LNCaP clone FGC (cell line): ENCODE results near the gene RNF141.

Source experiments
- DNase-seq: peaks from one replicate; pipeline ENCODE4 v3.0.0-alpha.2; 2011; ENCODE audit warnings: low read depth
- H3K4me3 ChIP-seq: 2 replicates; pipeline ENCODE4 v1.5.1; 2011; ENCODE audit warnings: mild to moderate bottlenecking, low read depth, low read length, control low read depth
- CTCF ChIP-seq: IDR thresholded peaks from 2 replicates; pipeline ENCODE4 v1.5.1; 2012; ENCODE audit warnings: mild to moderate bottlenecking; ENCODE audit not compliant: control insufficient read depth, insufficient read depth; ENCODE audit errors: extremely low read depth

The RNF141 gene

GRCh38 chr11:10572533-10572932, 31.5 kb upstream of the RNF141 start:
- DNase-seq = no peak
- TF ChIP-seq CTCF = no peak
- no peak overlapping the region for H3K4me3 ChIP-seq

GRCh38 chr11:10568486-10568941, 27.5 kb upstream of the RNF141 start, which contains the start of gene LYVE1:
Gene LYVE1, minus strand, starts transcription at chr11:10568665. Its CDS starts 133 bp downstream, at chr11:10568532.
- no peak within 1 kb of the TSS for H3K4me3 ChIP-seq
- no peak for DNase-seq
- no peak for TF ChIP-seq CTCF

- DNase-seq = no peak
- TF ChIP-seq CTCF = no peak
- no peak overlapping the region for H3K4me3 ChIP-seq
Observed at GRCh38 chr11:10567446-10567845, 26.5 kb upstream of the RNF141 start.

- DNase-seq = no peak
- no peak overlapping the region for H3K4me3 ChIP-seq
- no peak for TF ChIP-seq CTCF
Observed at GRCh38 chr11:10566257-10566957, 25.4 kb upstream of the RNF141 start.

- no peak for TF ChIP-seq CTCF
- no peak for DNase-seq
Observed at GRCh38 chr11:10565493-10565892, 24.5 kb upstream of the RNF141 start.

GRCh38 chr11:10564696-10565318, 23.8 kb upstream of the RNF141 start:
- DNase-seq = no peak
- no peak overlapping the region for H3K4me3 ChIP-seq
- no peak for TF ChIP-seq CTCF

More at GRCh38 chr11:10565493-10565892, 24.5 kb upstream of the RNF141 start:
- H3K4me3 ChIP-seq = no peak overlapping the region
